HepG2 (cell line): ENCODE measurements around the gene MAPK12. TPM values are rescaled to one million over a fixed set of nuclear protein-coding genes. Genes with fewer than 3 reads are reported as not detected.

Source experiments
- ATAC-seq: fragments of 200-7000 bp; cut with Tn5 transposase; 3 replicates; pipeline ENCODE4 v1.9.1; 2020; ENCODE audit warnings: mild to moderate bottlenecking, moderate library complexity
- BruUV-seq: library from RNA; stranded (reverse); fragments of 400-500 nt; replicated peaks from 2 replicates; lab custom pipeline; 2021; lab: Mats Ljungman, UMichigan
- CTCF ChIA-PET: fragments of 300-600 bp; formaldehyde crosslinking; extraction: SDS; loops from one replicate; lab custom pipeline; 2021; ENCODE audit warnings: low total read pairs, inconsistent platforms, low intra/inter-chr PET ratio; lab: Yijun Ruan, JAX
- POLR2A ChIA-PET: fragments of 350-600 bp; sonication (Branson Sonifier 250); formaldehyde crosslinking; loops from one replicate; lab custom pipeline; 2020; ENCODE audit warnings: antibody characterized with exemption, inconsistent platforms; lab: Yijun Ruan, JAX
- DNase-seq: peaks from one replicate; pipeline ENCODE4 v3.0.0-alpha.2; 2015; ENCODE audit warnings: low spot score
- FAIRE-seq: peaks from 3 replicates; lab custom pipeline; 2011; peaks lifted over from hg19 to GRCh38; lab: Jason Lieb, UNC
- H2AFZ ChIP-seq: one replicate; pipeline ENCODE4 v1.6.1; 2011; ENCODE audit warnings: low read length, inconsistent platforms
- H3K27ac ChIP-seq: fragments of 300-600 bp; 3 replicates; pipeline ENCODE4 v1.8.0; 2011; ENCODE audit warnings: mixed run types, mild to moderate bottlenecking, mixed read lengths, low read length, inconsistent platforms; ENCODE audit not compliant: insufficient read depth; ENCODE audit errors: extremely low read length
- H3K27me3 ChIP-seq, 2 experiments: fragments of 200-600 bp in 1 of 2; 2 replicates in 1 of 2; 3 replicates in 1 of 2; pipeline versions ENCODE4 v1.6.0 to v1.8.0; 2011; ENCODE audit warnings: low read length in 2 of 2, mild to moderate bottlenecking in 2 of 2, moderate library complexity in 2 of 2, inconsistent platforms in 1 of 2; ENCODE audit not compliant: insufficient read depth in 2 of 2, control insufficient read depth in 1 of 2
- H3K36me3 ChIP-seq, 2 experiments: fragments of 200-600 bp in 1 of 2; replicated peaks in 1 of 2; 2 replicates in 1 of 2; 3 replicates in 1 of 2; pipeline versions ENCODE4 v1.5.1 to v1.8.0; 2011; ENCODE audit warnings: low read length in 2 of 2, inconsistent platforms in 1 of 2; ENCODE audit not compliant: insufficient read depth in 2 of 2, control insufficient read depth in 1 of 2
- H3K4me1 ChIP-seq: 2 replicates; pipeline ENCODE4 v1.5.1; 2012; ENCODE audit warnings: low read length, inconsistent platforms; ENCODE audit not compliant: insufficient read depth
- H3K4me2 ChIP-seq: 2 replicates; pipeline ENCODE4 v1.6.0; 2011; ENCODE audit warnings: low read depth, low read length, inconsistent platforms
- H3K4me3 ChIP-seq, 3 experiments: fragments of 200-600 bp in 1 of 3; sonication (generic), shearing (Covaris generic) in 1 of 3; replicated peaks in 1 of 3; 2 replicates each; pipeline ENCODE4 v1.5.1; 2011 to 2016; ENCODE audit warnings: low read length in 3 of 3, inconsistent platforms in 2 of 3, low read depth in 2 of 3, mild to moderate bottlenecking in 2 of 3, control low read depth in 1 of 3, mixed read lengths in 1 of 3; ENCODE audit not compliant: insufficient read depth in 1 of 3
- H3K79me2 ChIP-seq: one replicate; pipeline ENCODE4 v1.6.1; 2011; ENCODE audit warnings: low read length, inconsistent platforms; ENCODE audit not compliant: insufficient read depth
- H3K9ac ChIP-seq: 2 replicates; pipeline ENCODE4 v1.6.0; 2011; ENCODE audit warnings: mild to moderate bottlenecking, low read depth, low read length, inconsistent platforms; ENCODE audit not compliant: insufficient read depth
- H3K9me3 ChIP-seq: 2 replicates; pipeline ENCODE4 v1.5.1; 2012; ENCODE audit warnings: mild to moderate bottlenecking, low read length
- H4K20me1 ChIP-seq: 2 replicates; pipeline ENCODE4 v1.6.0; 2011; ENCODE audit warnings: inconsistent platforms, mild to moderate bottlenecking, low read length, moderate library complexity; ENCODE audit not compliant: insufficient read depth
- CHCHD3 ChIP-seq: sonication (generic); formaldehyde crosslinking; IDR thresholded peaks from 2 replicates; pipeline ENCODE4 v1.8.0; 2022; ENCODE audit warnings: mild to moderate bottlenecking, missing genetic modification reagents, moderate library complexity
- HOXA7 ChIP-seq: sonication (generic); formaldehyde crosslinking; IDR thresholded peaks from 2 replicates; pipeline ENCODE4 v1.8.1; 2022; ENCODE audit warnings: mild to moderate bottlenecking, missing genetic modification reagents, moderate library complexity
- NCOA1 ChIP-seq: sonication (generic); formaldehyde crosslinking; IDR thresholded peaks from 2 replicates; pipeline ENCODE4 v1.9.0; 2021; ENCODE audit warnings: missing genetic modification reagents
- SP5 ChIP-seq: IDR thresholded peaks from 2 replicates; pipeline ENCODE4 v1.6.1; 2016; ENCODE audit warnings: low read depth, borderline replicate concordance
- SRSF1 ChIP-seq: fragments of 200-400 bp; formaldehyde crosslinking; optimal IDR thresholded peaks from 2 replicates; pipeline ENCODE3; 2017; ENCODE audit warnings: mild to moderate bottlenecking, low read depth, low read length, moderate library complexity
- TOPORS ChIP-seq: sonication (generic); formaldehyde crosslinking; IDR thresholded peaks from 2 replicates; pipeline ENCODE4 v1.8.0; 2023; ENCODE audit warnings: mild to moderate bottlenecking, missing genetic modification reagents
- ZFP91 ChIP-seq: sonication (generic); formaldehyde crosslinking; IDR thresholded peaks from 2 replicates; pipeline ENCODE4 v1.9.0; 2022; ENCODE audit warnings: missing genetic modification reagents, mild to moderate bottlenecking, borderline replicate concordance
- ZMYM4 ChIP-seq: sonication (generic); formaldehyde crosslinking; IDR thresholded peaks from 2 replicates; pipeline ENCODE4 v1.8.1; 2023; ENCODE audit warnings: mild to moderate bottlenecking, missing genetic modification reagents
- ZNF3 ChIP-seq: IDR thresholded peaks from 2 replicates; pipeline ENCODE4 v1.7.0; 2017; ENCODE audit warnings: inconsistent platforms
- ZNF660 ChIP-seq: sonication (generic); formaldehyde crosslinking; IDR thresholded peaks from 2 replicates; pipeline ENCODE4 v1.5.1; 2020; ENCODE audit warnings: mild to moderate bottlenecking, low read depth, missing genetic modification reagents, borderline replicate concordance
- WGBS: methylation state at CpG from one replicate; pipeline ENCODE4 v1.1.6; 2017; ENCODE audit warnings: low lambda C conversion rate; 5-methylcytosine and 5-hydroxymethylcytosine counted together
- in situ Hi-C: cut with HindIII; loops from 2 replicates; pipeline ENCODE4 v1.10.0; 2017; ENCODE audit warnings: low pct_unique_long_range_greater_than_20kb; ENCODE audit not compliant: extremely low pct_ligation_motif_present
- intact Hi-C: fragments of 100-400 bp; cut with micrococcal nuclease; formaldehyde crosslinking; loops from one replicate; pipeline ENCODE4 v1.10.0; 2022; ENCODE audit not compliant: unreplicated experiment
- polyA plus RNA-seq, 8 experiments: library from polyadenylated mRNA; depleted of rRNA in 3 of 8; stranded (reverse) in 7 of 8; unstranded in 1 of 8; fragments of >200 nt; fragmentation: Illumina TruSeq in 4 of 8; extraction: Trizol in 4 of 8; gene quantifications; 2 replicates each; pipeline versions ENCODE4 v1.2.1 to v1.2.3, GENCODE V29; 2011 to 2016; ENCODE audit warnings: low read depth in 4 of 8, missing spikeins in 1 of 8, mixed read lengths in 1 of 8; ENCODE audit not compliant: insufficient read depth in 1 of 8
- total RNA-seq, 5 experiments: library from RNA; depleted of rRNA; stranded (reverse); fragments of >200 nt; fragmentation: Illumina TruSeq; extraction: Trizol; gene quantifications; 2 replicates each; pipeline ENCODE4 v1.2.3, GENCODE V29; 2016; ENCODE audit warnings: low read depth in 1 of 5
- TF ChIP-seq, protein P1 (sequence below), 2 experiments: sonication (generic) in 1 of 2; formaldehyde crosslinking in 1 of 2; IDR thresholded peaks; 2 replicates each; pipeline versions ENCODE4 v1.6.1 to v1.9.0; 2014 to 2022; ENCODE audit warnings: antibody characterized with exemption in 1 of 2, borderline replicate concordance in 1 of 2, inconsistent platforms in 1 of 2, low read depth in 1 of 2, missing genetic modification reagents in 1 of 2

Gene MAPK12
- total and polyA plus RNA-seq, 2 of the 13 experiments (the other 11 are each of a cell fraction or from before 2014, with no cell fraction given), result 22.2 to 23.3 TPM

DNA sequence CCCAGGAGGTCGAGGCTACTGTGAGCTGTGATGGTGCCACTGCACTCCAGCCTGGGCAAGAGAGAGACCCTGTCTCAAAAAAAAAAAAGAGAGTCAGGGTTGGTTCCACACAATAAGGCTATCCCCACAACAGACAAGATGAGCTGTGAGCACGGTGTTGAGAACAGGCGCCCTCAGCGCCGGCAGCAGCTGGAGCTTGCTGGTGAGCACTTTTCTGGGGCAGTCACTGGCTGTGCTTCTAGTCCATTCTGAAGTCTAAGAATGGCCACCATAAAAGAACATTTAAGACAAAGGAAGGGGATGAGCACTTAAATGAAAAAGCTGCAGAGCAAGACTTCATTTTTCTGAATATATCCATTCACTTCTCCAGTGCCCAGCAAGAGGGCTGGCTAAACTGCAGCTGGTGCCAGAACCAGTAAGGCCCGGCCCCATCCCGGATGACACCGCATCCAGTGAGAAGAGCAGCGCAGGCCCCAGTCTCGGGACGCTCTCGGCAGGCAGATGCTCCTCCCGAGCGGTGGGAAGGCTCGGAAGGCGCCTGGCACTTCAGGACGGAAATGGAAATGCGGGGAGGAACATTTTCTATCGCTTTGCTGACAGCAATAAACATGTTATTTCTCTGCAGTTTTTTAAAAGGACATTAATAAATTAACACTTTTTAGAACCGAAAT is 28.9 kb downstream of the MAPK12 start:
- in situ Hi-C loops, result no loop called here

More for the DNA sequence above, 28.9 kb downstream of the MAPK12 start:
- H3K36me3 ChIP-seq, result peaks cover 12 to 22% of the 10 kb centered on the region in 2 experiments; a peak in 4 of 5 replicates
- H3K79me2 ChIP-seq, result peaks cover 11% of the 10 kb centered on the region
- FAIRE-seq (no peak), ATAC-seq (no peak), DNase-seq (no peak)
- ChIA-PET CTCF (no interaction called here), POLR2A (no interaction called here)
- H2AFZ ChIP-seq, result no peak overlapping the region
- BruUV-seq, result no TSS peak
- no peaks in the 10 kb centered on the region for H3K4me1 ChIP-seq
- WGBS, result 94% methylated on average over 16 of the region's 20 CpGs
- no peak overlapping the region for H3K4me3 ChIP-seq
- no peak for TF ChIP-seq SRSF1
- no peak for TF ChIP-seq ZNF3 (CRISPR knock-in tag)
- TF ChIP-seq, protein P1, sequence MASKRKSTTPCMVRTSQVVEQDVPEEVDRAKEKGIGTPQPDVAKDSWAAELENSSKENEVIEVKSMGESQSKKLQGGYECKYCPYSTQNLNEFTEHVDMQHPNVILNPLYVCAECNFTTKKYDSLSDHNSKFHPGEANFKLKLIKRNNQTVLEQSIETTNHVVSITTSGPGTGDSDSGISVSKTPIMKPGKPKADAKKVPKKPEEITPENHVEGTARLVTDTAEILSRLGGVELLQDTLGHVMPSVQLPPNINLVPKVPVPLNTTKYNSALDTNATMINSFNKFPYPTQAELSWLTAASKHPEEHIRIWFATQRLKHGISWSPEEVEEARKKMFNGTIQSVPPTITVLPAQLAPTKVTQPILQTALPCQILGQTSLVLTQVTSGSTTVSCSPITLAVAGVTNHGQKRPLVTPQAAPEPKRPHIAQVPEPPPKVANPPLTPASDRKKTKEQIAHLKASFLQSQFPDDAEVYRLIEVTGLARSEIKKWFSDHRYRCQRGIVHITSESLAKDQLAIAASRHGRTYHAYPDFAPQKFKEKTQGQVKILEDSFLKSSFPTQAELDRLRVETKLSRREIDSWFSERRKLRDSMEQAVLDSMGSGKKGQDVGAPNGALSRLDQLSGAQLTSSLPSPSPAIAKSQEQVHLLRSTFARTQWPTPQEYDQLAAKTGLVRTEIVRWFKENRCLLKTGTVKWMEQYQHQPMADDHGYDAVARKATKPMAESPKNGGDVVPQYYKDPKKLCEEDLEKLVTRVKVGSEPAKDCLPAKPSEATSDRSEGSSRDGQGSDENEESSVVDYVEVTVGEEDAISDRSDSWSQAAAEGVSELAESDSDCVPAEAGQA (IDR thresholded peaks at IDR 0.05; ENCODE audit: low read depth), result no peak
- TF ChIP-seq, protein P1 (CRISPR knock-in tag; IDR thresholded peaks at IDR 0.05; ENCODE audit: borderline replicate concordance), result no peak
- no peak for TF ChIP-seq ZNF660
- no peak for TF ChIP-seq TOPORS (CRISPR knock-in tag)
- TF ChIP-seq ZMYM4 (CRISPR knock-in tag), result no peak
- no peak for TF ChIP-seq CHCHD3 (CRISPR knock-in tag)
- no peak for TF ChIP-seq HOXA7 (CRISPR knock-in tag)
- TF ChIP-seq SP5 (CRISPR knock-in tag), result no peak
- no peak for TF ChIP-seq ZFP91 (CRISPR knock-in tag)
- no peak for TF ChIP-seq NCOA1 (CRISPR knock-in tag)
- H3K9ac ChIP-seq, result no peak overlapping the region
- intact Hi-C loops, result no loop called here
- H3K27ac ChIP-seq, result no peak overlapping the region
- peaks cover 6% of the 10 kb centered on the region; the same call in 1 of the 2 replicates for H4K20me1 ChIP-seq
- no peaks in the 10 kb centered on the region for H3K27me3 ChIP-seq
- H3K4me2 ChIP-seq, result no peak overlapping the region
- no peaks in the 10 kb centered on the region for H3K9me3 ChIP-seq
